Measurements from ENCODE around the gene LIPM.

Gene LIPM

DNA sequence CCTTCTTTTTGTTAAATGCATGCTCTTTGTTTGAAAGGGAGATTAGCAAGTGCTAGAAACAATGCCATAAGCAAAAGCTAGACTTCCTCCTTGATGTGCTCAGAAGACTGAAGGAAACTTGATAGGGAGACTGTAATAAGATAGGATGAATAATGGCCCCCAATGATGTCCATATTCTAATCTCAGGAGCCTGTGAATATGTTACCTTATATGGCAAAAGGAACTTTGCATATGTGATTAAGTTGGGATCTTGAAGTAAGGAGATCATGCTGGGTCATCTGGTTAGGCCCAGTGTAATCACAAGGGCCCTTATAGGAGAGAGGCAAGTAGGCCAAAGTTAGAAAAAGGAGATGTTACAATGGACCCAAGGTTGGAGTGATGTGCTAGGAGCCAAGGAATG lies 13.6 kb upstream of the LIPM start:
- no peak overlapping the region for H3K27ac Mint-ChIP-seq

DNA sequence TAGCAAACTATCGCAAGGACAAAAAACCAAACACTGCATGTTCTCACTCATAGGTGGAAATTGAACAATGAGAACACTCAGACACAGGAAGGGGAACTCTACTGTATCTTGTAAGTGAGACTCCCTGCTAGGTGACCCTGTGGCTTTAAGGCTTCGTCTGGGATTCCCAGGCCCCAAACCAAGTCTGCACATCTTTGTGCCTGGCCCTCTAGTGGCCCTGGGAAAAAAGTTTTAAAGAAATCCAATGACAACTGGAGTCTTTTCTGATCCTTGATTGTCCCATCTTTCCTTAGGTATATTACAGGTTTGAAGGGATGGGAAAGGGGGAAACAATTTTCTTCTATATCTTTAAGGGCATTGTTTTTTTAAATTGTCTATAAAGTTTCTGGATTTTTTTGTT lies 10.6 kb upstream of the LIPM start:
- Mint-ChIP-seq H3K4me1 (peaks cover 23% of the 10 kb centered on the region), H3K27ac (no peak overlapping the region), H3K9me3 (no peaks in the 10 kb centered on the region), H3K36me3 (peaks cover 5% of the 10 kb centered on the region), H3K4me3 (no peak overlapping the region)
- ATAC-seq = no peak
- no peak for DNase-seq (ENCODE audit: low spot score in 2 of 2)

More for the DNA sequence above, 13.6 kb upstream of the LIPM start:
- no peaks in the 10 kb centered on the region for H3K9me3 Mint-ChIP-seq
- DNase-seq (ENCODE audit: low spot score in 2 of 2) = no peak
- no peak for ATAC-seq
- H3K36me3 Mint-ChIP-seq = peaks cover 1% of the 10 kb centered on the region
- H3K4me3 Mint-ChIP-seq = no peak overlapping the region
- H3K4me1 Mint-ChIP-seq = peaks cover 18% of the 10 kb centered on the region

DNA sequence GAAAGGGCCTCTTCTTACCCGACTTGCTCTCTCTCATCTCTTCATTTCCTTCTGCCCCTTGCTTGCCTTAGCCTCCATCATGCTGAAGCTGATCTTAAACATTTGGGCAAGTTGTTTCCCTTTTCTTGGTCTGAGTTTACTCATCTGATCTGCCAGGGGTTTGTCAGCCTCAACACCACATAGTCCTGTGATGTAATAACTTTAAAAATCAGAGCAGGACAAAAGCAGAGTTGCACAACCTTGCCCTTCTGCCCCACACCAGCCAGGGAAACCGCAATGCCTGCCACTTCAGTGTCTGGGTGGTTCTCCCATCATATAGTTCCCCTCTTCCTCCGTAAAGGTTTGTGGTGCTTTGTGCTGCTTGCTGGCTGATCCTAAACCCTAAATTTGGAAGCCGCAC lies 9.9 kb upstream of the LIPM start:
- H3K36me3 Mint-ChIP-seq = peaks cover 5% of the 10 kb centered on the region
- no peak for DNase-seq (ENCODE audit: low spot score in 2 of 2)
- peaks cover 23% of the 10 kb centered on the region for H3K4me1 Mint-ChIP-seq
- ATAC-seq = peak; percentile 85
- no peak overlapping the region for H3K27ac Mint-ChIP-seq
- no peak overlapping the region for H3K4me3 Mint-ChIP-seq
- H3K9me3 Mint-ChIP-seq = no peaks in the 10 kb centered on the region

DNA sequence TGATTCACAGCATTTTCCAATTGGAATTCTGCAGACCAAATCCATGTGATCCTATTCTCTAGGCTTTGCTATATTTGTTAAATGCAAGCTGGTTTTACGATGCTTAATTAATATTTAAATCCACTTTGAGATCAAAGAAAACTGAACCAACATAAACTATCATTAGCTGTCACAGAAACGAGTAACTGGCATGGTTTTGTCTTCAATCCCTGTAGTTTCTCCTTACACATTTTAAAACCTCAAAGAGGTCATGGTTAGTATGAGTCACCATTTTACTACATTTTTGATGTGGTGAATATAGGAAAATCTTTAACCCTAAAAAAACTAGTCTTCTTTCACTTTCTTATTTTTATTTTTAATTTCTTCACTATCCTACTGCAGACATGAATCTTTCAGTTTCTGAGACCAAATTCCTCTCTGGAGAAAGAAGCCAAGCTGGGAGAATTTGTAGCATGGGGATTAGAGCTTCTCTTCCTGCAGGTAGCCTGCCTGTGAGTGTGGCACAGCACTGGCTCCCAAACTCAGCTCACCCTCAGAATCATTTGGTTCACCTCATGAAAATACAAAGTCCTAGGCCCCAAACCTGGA lies 8.7 kb upstream of the LIPM start:
- no peak for DNase-seq (ENCODE audit: low spot score in 2 of 2)
- H3K4me3 Mint-ChIP-seq = no peak overlapping the region
- peaks cover 5% of the 10 kb centered on the region for H3K36me3 Mint-ChIP-seq
- peak; percentile 88 for ATAC-seq
- H3K4me1 Mint-ChIP-seq = peaks cover 23% of the 10 kb centered on the region
- H3K9me3 Mint-ChIP-seq = no peaks in the 10 kb centered on the region
- peak overlapping the region; percentile 50 for H3K27ac Mint-ChIP-seq

DNA sequence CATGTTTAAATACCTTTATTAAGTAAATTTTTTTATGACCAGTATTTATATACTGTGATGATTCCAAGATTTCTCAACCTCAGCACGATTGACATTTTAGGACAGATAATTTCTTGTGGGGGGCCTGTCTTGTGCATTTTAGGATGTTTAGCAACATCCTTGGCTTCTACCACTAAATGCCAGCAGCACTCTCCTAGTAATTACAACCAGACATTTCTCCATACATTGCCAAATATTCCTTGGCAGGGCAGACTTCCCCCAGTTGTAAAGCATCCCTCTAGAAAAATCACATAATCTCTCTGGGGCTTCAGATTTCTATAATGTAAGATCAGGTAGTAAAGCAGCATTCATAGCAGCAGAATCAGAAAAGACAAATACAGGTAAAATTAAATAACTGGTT lies 7.8 kb upstream of the LIPM start:
- H3K4me1 Mint-ChIP-seq = peaks cover 23% of the 10 kb centered on the region
- peaks cover 5% of the 10 kb centered on the region for H3K36me3 Mint-ChIP-seq
- no peak overlapping the region for H3K27ac Mint-ChIP-seq
- ATAC-seq = no peak
- H3K9me3 Mint-ChIP-seq = no peaks in the 10 kb centered on the region
- H3K4me3 Mint-ChIP-seq = no peak overlapping the region
- no peak for DNase-seq (ENCODE audit: low spot score in 2 of 2)

GRCh38 chr10:88800152-88801125 lies 2.1 kb upstream of the LIPM start:
- no peaks in the 10 kb centered on the region for H3K4me1 Mint-ChIP-seq
- no peaks in the 10 kb centered on the region for H3K9me3 Mint-ChIP-seq
- no peak overlapping the region for H3K27ac Mint-ChIP-seq
- H3K4me3 Mint-ChIP-seq = no peak overlapping the region
- peak; percentile 4 to 67 for DNase-seq (ENCODE audit: low spot score in 2 of 2)
- no peaks in the 10 kb centered on the region for H3K36me3 Mint-ChIP-seq
- peak; percentile 97 for ATAC-seq

DNA sequence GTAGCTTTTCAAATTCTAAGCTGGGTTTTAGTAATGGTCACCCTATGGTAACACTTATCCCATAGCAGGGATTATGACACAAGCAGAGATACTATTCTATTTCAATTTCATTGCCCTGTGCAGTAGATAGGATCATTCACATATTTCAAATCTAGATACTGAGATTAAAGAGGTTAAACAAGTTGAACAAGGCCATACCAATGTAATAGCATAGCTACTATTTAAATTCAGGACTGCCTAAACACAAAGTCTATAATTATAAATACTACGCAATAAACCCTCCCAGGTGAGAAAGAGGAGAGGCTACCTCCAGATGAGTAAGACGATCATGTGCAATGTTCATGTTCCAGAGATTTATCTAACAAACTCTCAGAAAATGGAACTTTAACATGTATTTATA lies 1.1 kb downstream of the LIPM start:
- DNase-seq (ENCODE audit: low spot score in 2 of 2) = no peak
- ATAC-seq = no peak
- Mint-ChIP-seq H3K9me3 (no peaks in the 10 kb centered on the region), H3K36me3 (no peaks in the 10 kb centered on the region), H3K4me1 (no peaks in the 10 kb centered on the region), H3K4me3 (no peak overlapping the region), H3K27ac (peak overlapping the region; percentile 26)

DNA sequence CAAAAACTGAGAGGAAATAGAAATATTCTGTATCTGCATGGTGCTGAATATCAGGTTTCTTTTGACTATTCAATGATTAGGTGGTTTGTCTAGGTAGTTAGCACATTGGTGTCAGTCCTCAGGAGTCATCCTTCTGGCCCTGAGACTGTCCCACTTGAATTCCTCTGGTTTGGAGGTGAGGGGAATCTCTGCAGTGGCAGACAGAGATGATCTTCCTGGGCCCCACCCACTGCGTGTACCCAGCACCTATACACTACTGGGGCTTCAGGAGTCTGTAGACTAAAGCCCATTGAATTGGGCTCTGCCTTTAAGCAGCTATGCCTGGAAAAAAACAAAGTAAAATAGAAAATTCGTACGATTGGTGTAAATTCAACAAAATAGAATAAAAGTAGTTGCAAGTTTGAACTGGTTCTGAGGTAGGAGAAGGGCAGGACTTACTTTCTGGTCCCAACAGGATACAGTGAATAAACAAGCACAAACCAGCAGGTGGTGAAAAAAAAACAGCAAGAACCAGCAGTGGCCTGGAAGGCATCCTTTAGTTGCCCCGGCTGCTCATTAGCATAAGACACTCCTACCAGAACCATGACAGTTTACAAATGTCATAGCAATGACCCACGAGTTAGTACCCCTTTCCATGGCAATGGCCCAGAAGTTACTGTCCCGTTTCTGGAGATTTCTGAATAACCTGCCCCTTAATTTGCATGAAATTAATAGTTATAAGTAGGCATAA lies 1.7 kb downstream of the LIPM start:
- DNase-seq (ENCODE audit: low spot score in 2 of 2) = no peak
- no peak for ATAC-seq
- no peak overlapping the region for H3K4me3 Mint-ChIP-seq
- no peaks in the 10 kb centered on the region for H3K4me1 Mint-ChIP-seq
- H3K9me3 Mint-ChIP-seq = no peaks in the 10 kb centered on the region
- H3K36me3 Mint-ChIP-seq = no peaks in the 10 kb centered on the region
- H3K27ac Mint-ChIP-seq = no peak overlapping the region

- no peak for ATAC-seq
- H3K9me3 Mint-ChIP-seq = no peaks in the 10 kb centered on the region
- peaks cover 8% of the 10 kb centered on the region for H3K4me1 Mint-ChIP-seq
- no peaks in the 10 kb centered on the region for H3K36me3 Mint-ChIP-seq
- DNase-seq (ENCODE audit: low spot score in 2 of 2) = no peak
- H3K27ac Mint-ChIP-seq = no peak overlapping the region
- H3K4me3 Mint-ChIP-seq = no peak overlapping the region
Measured at GRCh38 chr10:88805361-88805760, 2.8 kb downstream of the LIPM start.

GRCh38 chr10:88805924-88806323 lies 3.4 kb downstream of the LIPM start:
- ATAC-seq (no peak), DNase-seq (ENCODE audit: low spot score in 2 of 2) (no peak)
- no peak overlapping the region for H3K27ac Mint-ChIP-seq
- no peak overlapping the region for H3K4me3 Mint-ChIP-seq
- H3K9me3 Mint-ChIP-seq = no peaks in the 10 kb centered on the region
- H3K36me3 Mint-ChIP-seq = no peaks in the 10 kb centered on the region
- H3K4me1 Mint-ChIP-seq = peaks cover 11% of the 10 kb centered on the region

DNA sequence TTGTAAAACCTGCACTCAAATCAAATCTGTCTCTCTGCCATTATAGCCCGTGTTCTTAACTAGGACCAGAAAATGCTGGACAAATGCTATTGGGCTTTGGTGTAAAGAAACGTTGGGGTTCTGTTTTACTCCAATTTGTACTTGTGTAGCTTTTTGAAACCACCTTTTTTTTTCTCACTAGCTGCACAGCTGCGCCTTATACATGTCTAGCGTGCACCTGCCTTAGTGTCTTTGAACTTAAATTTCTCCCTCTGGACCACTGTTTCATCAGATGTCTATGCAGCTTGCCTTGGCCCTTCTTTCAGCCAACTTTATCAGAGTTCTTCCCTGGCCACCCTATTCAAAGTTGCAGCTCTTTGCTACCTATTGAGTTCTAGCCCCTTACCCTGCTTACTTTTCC lies 7.1 kb downstream of the LIPM start:
- peaks cover 11% of the 10 kb centered on the region for H3K4me1 Mint-ChIP-seq
- ATAC-seq (no peak), DNase-seq (ENCODE audit: low spot score in 2 of 2) (no peak)
- H3K9me3 Mint-ChIP-seq = no peaks in the 10 kb centered on the region
- H3K36me3 Mint-ChIP-seq = no peaks in the 10 kb centered on the region
- H3K27ac Mint-ChIP-seq = no peak overlapping the region
- H3K4me3 Mint-ChIP-seq = no peak overlapping the region

DNA sequence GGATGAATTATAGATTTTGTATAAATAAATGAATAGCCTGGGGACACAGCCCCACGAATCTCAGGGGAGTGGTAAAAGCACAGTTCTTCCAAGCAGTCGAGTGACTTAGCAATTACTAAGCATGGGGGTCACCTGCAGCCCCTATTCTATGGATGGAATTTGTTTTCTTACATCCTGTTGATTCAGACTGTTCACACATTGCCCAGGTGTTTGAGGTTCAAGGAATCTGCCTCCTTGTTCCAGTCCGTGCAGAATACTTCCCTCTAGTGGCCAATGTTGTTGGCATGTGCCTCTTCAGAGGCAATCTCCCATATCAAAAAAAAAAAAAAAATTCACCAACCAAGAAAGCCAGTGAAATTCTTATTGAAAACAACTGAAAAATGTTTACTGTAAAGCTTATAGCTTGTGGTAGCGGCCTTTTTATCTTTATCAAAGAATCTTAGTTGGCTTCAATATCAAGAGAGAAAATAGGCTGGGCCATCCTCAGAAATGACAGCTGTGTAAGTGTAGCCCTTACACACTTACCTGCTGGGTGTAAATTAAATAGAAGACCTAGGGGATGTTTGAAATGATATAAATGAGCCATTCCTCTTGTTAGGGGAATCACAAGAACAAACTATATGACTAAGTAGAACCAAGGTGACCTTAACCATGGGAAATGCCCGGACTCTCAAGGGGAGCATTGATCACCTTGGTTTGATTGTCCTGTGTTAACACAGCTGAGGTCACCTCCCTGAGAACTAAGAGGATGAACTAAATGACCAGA lies 7.8 kb downstream of the LIPM start:
- ATAC-seq = peak; percentile 86
- peak in 1 of 2 donors; percentile 55 for DNase-seq (ENCODE audit: low spot score in 2 of 2)
- no peak overlapping the region for H3K27ac Mint-ChIP-seq
- H3K4me1 Mint-ChIP-seq = peaks cover 11% of the 10 kb centered on the region
- no peaks in the 10 kb centered on the region for H3K9me3 Mint-ChIP-seq
- no peaks in the 10 kb centered on the region for H3K36me3 Mint-ChIP-seq
- no peak overlapping the region for H3K4me3 Mint-ChIP-seq

DNA sequence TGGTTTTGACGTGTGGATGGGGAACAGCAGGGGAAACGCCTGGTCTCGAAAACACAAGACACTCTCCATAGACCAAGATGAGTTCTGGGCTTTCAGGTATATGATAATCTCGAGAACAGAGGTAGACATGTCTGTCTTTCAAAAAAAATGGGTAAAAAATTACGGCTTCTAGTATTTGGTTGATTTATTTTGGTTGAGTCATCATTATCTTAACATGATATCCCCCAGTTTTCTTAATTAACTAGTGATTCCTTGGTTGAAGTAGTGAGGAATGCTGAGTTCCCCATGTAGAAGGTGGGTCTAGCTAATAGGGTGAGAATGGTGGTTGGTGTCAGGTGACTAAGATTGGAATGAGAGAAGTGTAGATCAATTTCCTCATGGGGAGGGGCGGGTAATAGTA lies 10.7 kb downstream of the LIPM start:
- H3K36me3 Mint-ChIP-seq = no peaks in the 10 kb centered on the region
- no peak for ATAC-seq
- peaks cover 11% of the 10 kb centered on the region for H3K4me1 Mint-ChIP-seq
- no peaks in the 10 kb centered on the region for H3K9me3 Mint-ChIP-seq
- no peak overlapping the region for H3K4me3 Mint-ChIP-seq
- H3K27ac Mint-ChIP-seq = no peak overlapping the region
- DNase-seq (ENCODE audit: low spot score in 2 of 2) = no peak

- ATAC-seq (no peak), DNase-seq (ENCODE audit: low spot score in 2 of 2) (no peak)
- no peaks in the 10 kb centered on the region for H3K9me3 Mint-ChIP-seq
- no peaks in the 10 kb centered on the region for H3K36me3 Mint-ChIP-seq
- no peak overlapping the region for H3K27ac Mint-ChIP-seq
- H3K4me3 Mint-ChIP-seq = no peak overlapping the region
- no peaks in the 10 kb centered on the region for H3K4me1 Mint-ChIP-seq
Measured at GRCh38 chr10:88819290-88819689, 16.8 kb downstream of the LIPM start.
